Epithelial cell of esophagus (primary cell): ENCODE data around the gene CERS6.

Experiments used
- DNase-seq: peaks from one replicate; pipeline ENCODE4 v3.0.0; 2010; ENCODE audit warnings: low read depth
- H3K4me3 ChIP-seq: 2 replicates; pipeline ENCODE4 v1.5.1; 2011; ENCODE audit warnings: mild to moderate bottlenecking, low read length, control low read depth
- TF ChIP-seq, protein P1 (sequence below): IDR thresholded peaks from 2 replicates; pipeline ENCODE4 v1.5.1; 2011; ENCODE audit warnings: low read depth, mild to moderate bottlenecking, low read length, control low read depth, inconsistent platforms; ENCODE audit not compliant: insufficient read depth; ENCODE audit errors: missing control alignments

Gene CERS6

DNA sequence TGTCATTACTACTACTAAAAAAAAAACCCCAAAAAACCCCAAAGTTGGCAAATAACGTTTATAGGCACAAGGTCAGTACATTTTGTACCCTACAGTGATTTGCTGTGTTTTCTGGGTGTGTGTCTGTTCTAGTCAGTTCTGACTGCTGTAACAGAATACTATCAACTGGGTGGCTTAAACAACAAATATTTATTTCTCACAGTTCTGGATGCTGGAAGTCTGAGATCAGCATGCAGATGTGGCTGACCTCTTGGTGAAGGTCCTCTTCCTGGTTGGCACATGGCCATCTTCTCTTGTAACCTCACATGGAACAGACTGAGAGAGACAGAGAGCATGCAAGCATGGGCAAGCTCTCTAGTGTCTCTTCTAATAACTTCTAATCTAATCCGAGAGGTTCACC lies 103.1 kb downstream of the CERS6 start:
- DNase-seq: peak; percentile 97
- TF ChIP-seq, protein P1, sequence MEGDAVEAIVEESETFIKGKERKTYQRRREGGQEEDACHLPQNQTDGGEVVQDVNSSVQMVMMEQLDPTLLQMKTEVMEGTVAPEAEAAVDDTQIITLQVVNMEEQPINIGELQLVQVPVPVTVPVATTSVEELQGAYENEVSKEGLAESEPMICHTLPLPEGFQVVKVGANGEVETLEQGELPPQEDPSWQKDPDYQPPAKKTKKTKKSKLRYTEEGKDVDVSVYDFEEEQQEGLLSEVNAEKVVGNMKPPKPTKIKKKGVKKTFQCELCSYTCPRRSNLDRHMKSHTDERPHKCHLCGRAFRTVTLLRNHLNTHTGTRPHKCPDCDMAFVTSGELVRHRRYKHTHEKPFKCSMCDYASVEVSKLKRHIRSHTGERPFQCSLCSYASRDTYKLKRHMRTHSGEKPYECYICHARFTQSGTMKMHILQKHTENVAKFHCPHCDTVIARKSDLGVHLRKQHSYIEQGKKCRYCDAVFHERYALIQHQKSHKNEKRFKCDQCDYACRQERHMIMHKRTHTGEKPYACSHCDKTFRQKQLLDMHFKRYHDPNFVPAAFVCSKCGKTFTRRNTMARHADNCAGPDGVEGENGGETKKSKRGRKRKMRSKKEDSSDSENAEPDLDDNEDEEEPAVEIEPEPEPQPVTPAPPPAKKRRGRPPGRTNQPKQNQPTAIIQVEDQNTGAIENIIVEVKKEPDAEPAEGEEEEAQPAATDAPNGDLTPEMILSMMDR: no peak
- no peak overlapping the region for H3K4me3 ChIP-seq

DNA sequence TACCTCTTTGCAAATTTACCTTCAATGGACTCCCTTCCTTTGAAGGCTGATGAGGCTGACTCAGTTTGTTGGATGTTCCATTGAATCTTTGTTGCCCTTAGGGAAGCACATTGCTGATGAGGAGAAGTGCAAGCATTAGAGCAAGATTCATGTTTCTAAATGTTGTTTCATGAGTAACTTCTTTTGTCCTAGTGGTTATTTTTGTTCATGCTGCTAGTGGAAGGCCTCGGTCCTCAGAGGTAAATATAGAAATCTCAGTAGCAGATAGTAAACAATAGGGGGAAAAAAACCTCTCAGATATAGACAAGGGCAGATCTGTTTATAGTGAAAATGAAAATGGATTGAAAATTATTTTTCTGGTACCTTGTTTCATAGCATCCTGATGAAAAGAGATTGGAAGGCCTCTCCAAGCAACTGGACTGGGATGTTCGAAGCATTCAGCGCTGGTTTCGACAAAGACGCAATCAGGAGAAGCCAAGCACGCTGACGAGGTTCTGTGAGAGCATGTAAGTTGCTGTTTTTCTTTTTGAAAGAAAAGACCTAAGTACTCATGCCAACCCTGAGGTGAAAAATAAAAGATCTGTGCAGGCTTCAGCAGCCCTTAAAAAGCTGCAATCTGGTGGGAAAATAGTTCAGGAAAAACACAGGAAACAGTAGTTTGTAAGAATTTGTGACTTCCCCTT lies 104.9 kb downstream of the CERS6 start:
- TF ChIP-seq, protein P1: no peak
- DNase-seq: peak; percentile 66
- H3K4me3 ChIP-seq: no peak overlapping the region

DNA sequence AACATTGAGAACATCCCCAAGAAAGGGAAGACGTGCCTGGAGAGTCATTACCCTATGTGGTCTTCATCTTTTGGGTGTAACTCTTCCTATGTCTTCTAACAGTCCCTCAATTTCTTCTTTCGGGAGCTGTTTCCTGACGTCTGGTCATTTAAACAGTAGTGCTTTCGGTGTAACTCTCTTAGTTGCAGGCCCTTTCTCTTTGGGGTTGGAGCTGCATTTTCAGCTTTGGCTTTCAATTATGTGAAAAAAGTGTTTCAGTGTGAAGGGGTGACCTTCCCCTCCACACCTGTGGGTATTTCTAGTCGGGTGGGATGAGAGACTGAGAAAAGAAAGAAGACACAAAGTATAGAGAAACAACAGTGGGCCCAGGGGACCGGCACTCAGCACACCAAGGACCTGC lies 105.9 kb downstream of the CERS6 start:
- TF ChIP-seq, protein P1: no peak
- DNase-seq: no peak
- H3K4me3 ChIP-seq: no peak overlapping the region

DNA sequence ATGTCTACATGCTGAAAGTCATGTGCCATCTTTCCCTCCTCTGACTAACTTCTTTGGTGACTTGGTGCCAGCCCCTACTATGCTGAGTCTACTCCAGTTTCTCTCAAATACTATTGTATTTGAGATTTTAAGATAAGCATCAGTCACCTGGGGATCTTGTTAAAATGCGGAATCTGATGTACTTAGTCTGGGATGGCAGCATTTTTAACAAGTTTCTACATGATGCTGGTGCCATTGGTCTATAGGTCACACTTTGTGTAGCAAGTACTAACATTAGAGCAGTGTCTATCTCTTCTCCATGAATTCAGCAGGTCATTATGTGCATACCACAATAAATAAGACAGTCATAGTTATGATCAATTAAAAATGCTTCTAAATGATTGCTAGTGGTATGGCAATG lies 106.9 kb downstream of the CERS6 start:
- no peak overlapping the region for H3K4me3 ChIP-seq
- DNase-seq: no peak
- TF ChIP-seq, protein P1: no peak

DNA sequence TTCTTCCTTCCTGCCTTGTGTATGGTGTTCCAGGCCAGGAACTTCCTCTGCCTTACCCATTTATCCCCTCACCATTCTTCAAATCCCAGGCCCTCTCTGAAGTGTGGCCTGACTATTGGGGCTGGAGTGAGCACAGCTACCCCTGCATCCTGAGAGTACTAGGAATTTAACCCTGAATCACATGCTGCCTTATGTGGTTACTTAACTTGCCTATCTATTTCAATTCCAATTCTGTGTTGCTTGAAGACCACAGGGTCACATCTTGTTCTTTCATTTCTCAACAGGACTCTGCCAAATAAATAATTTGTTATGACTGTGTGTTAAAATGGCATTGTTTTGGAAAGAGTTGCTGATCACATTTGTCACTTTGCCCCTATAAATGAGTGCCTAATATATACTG lies 108.6 kb downstream of the CERS6 start:
- no peak for DNase-seq
- no peak overlapping the region for H3K4me3 ChIP-seq
- TF ChIP-seq, protein P1: no peak

DNA sequence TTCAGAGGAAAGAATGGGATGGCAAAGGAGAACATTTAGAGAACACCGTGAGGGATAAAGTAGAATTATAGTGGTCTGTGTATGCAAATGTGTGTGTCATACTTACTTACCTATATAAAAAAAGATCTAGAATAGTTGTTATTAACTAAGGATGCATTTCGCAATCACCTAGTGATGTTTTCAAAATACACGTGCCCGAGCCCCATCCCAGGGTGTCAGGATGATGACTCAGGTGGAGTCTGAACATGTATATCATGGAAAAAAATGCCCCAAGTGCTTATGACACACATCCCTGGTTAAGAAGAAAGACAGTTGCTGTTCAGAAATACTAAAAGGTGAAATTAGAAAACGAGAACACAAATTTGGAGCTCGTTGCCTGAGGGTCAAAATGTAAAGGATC lies 109.0 kb downstream of the CERS6 start:
- DNase-seq: peak; percentile 97
- no peak overlapping the region for H3K4me3 ChIP-seq
- TF ChIP-seq, protein P1: no peak

DNA sequence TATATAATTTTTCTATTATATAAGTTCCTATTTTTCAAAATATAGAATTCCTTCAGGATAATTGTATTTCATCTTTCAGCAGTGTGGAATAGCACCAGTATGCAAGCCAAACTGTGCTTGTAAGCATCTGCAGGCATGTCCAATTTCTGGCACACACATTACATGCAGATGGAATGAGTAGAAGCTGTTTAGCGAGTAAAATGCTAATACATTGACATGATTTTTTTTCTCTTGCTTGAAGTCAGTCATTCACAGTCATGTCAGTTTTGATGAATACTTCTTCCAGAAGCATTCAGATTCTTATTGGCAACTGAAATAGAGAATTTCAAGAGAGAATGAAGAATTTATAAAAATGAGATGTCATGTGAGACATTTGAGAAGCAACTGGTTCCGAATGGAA lies 109.4 kb downstream of the CERS6 start:
- DNase-seq: peak; percentile 53
- TF ChIP-seq, protein P1: no peak
- H3K4me3 ChIP-seq: no peak overlapping the region
